ENCODE data around the gene PLA2R1. TPM values are rescaled to one million over a fixed set of nuclear protein-coding genes. Genes with fewer than 3 reads are reported as not detected.

PLA2R1 gene
- total RNA-seq, 1 experiment from 2014 or later = 0.37 TPM

- DNase-seq (ENCODE audit: low read depth) = no peak
- in situ Hi-C loops (cut with HindIII; ENCODE audit: low pct_unique_long_range_greater_than_20kb, low sequenced_read_pairs) = no loop called here
Measured at GRCh38 chr2:159913900-159914299, 148.5 kb downstream of the PLA2R1 start.

DNA sequence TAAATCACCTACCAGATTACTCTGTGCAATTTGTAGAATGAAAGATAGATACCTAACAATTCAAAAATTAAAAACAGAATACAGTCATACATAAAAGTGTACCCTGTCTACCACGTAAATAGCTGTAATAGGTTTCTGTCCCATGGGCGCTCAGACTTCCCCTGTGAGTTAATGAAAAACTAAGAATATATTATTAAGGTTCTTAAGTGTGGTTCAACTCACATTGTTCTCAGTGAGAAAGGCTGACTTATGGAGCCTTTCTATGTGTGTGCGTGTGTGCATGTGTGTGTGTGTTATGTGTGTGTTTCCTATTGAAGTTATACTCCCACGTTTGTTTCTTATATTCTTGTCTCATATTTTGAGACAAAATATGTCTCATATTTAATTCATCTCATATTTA, 149.8 kb downstream of the PLA2R1 start:
- no peak for DNase-seq (ENCODE audit: low read depth)
- in situ Hi-C loops (cut with HindIII; ENCODE audit: low pct_unique_long_range_greater_than_20kb, low sequenced_read_pairs) = no loop called here

- in situ Hi-C loops (cut with HindIII; ENCODE audit: low pct_unique_long_range_greater_than_20kb, low sequenced_read_pairs) = no loop called here
- no peak for DNase-seq (ENCODE audit: low read depth)
Measured at GRCh38 chr2:159910951-159911350, 151.5 kb downstream of the PLA2R1 start.

GRCh38 chr2:159908623-159909022, 153.8 kb downstream of the PLA2R1 start:
- DNase-seq (ENCODE audit: low read depth) = no peak
- in situ Hi-C loops (cut with HindIII; ENCODE audit: low pct_unique_long_range_greater_than_20kb, low sequenced_read_pairs) = no loop called here

GRCh38 chr2:159907909-159908308, 154.5 kb downstream of the PLA2R1 start:
- peak; percentile 21 for DNase-seq (ENCODE audit: low read depth)

GRCh38 chr2:159905926-159906714, 156.3 kb downstream of the PLA2R1 start:
- no peak for DNase-seq (ENCODE audit: low read depth)
- in situ Hi-C loops (cut with HindIII; ENCODE audit: low pct_unique_long_range_greater_than_20kb, low sequenced_read_pairs) = no loop called here

More at GRCh38 chr2:159907909-159908308, 154.5 kb downstream of the PLA2R1 start:
- in situ Hi-C loops (cut with HindIII; ENCODE audit: low pct_unique_long_range_greater_than_20kb, low sequenced_read_pairs) = no loop called here

GRCh38 chr2:159904959-159905305, 157.5 kb downstream of the PLA2R1 start:
- no peak for DNase-seq (ENCODE audit: low read depth)
- in situ Hi-C loops (cut with HindIII; ENCODE audit: low pct_unique_long_range_greater_than_20kb, low sequenced_read_pairs) = no loop called here

DNA sequence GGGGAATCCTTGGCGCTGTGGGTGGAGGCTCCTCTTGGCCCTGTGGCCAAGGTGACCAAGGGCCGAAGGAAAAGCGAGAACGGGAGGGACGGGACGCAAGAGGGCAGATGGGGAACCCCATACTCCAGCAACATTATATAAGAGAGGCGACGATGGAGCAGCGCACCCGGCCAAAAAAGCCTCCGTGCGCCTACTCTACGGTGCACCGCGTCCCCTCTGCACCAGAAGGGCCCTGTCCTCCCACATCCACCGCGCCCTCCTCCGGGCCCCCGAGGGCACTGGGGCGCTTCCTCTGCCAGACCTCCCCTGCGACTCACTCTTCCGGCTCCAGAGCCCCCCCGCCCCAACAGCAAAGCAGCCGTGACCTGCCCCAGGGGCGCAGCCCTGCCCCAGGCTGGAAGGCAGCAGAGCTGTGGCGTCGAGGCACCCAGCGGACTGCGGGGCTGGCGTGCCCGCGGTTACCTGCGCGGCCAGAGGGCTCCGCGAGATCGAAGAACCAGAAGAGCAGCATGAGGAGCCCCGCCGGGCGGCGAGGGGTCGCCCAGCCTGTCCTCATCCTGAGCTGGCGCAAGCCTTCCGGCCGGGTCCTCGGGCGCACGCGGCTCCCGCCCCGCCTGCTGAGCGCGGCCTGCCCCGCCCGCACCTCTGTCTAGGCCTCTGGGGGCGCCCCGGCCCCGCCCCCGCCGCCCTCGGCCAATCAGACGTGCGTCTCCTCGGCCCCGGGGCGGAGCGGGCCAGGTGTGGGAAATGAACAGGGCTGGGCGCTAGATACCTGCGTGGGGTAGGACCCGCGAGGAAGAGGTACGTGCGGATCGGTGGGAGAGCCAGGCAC, 158.1 kb downstream of the PLA2R1 start, which contains the start of gene LY75:
Gene LY75 (minus strand): TSS at position 630 of the 832 bp plus-strand sequence.
- no peak for DNase-seq (ENCODE audit: low read depth)
- in situ Hi-C loops (cut with HindIII; ENCODE audit: low pct_unique_long_range_greater_than_20kb, low sequenced_read_pairs) = no loop called here

- DNase-seq (ENCODE audit: low read depth) = no peak
- in situ Hi-C loops (cut with HindIII; ENCODE audit: low pct_unique_long_range_greater_than_20kb, low sequenced_read_pairs) = no loop called here
Measured at GRCh38 chr2:159903443-159904126, 158.8 kb downstream of the PLA2R1 start.

GRCh38 chr2:159902722-159903121, 159.7 kb downstream of the PLA2R1 start:
- in situ Hi-C loops (cut with HindIII; ENCODE audit: low pct_unique_long_range_greater_than_20kb, low sequenced_read_pairs) = no loop called here
- no peak for DNase-seq (ENCODE audit: low read depth)

DNA sequence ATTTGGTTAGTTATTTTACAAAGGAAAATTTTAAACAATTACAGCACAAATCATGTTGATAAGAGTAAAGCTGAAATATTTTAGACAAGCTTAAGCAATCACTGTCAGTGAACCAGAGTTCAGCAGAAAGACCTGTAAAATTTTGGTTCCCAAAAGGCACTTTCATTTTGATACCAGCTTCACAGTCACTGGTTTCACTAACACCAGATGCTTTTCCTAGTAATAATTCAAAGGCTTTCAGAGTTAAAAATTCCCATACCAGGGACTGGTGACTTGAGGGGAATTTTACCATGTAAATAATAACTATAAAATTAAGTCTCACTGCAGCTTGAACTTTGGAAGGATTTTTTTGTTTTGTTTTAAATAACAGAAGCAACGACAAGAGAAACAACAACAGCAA, 162.1 kb downstream of the PLA2R1 start:
- in situ Hi-C loops (cut with HindIII; ENCODE audit: low pct_unique_long_range_greater_than_20kb, low sequenced_read_pairs) = no loop called here
- DNase-seq (ENCODE audit: low read depth) = no peak

DNA sequence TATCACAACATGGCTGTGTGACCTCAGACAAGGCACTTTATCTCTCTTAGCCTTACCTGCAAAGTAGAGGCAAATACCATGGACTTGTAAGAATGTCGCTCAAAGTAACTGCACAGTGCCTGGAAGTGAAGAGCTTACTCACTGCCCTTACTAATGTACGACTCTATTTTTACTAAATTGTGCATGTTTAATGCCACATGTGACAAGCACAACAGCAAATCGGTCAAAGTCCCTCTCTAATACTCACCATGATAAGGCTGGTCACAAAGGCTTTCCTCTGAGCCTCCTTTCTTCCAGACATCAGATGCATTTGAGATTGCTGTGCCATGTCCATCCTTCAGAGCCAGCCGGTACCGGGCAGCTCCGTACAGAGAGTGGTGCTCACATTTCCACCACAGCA, 164.0 kb downstream of the PLA2R1 start:
- in situ Hi-C loops (cut with HindIII; ENCODE audit: low pct_unique_long_range_greater_than_20kb, low sequenced_read_pairs) = no loop called here

GRCh38 chr2:159897720-159898119, 164.7 kb downstream of the PLA2R1 start:
- no peak for DNase-seq (ENCODE audit: low read depth)
- in situ Hi-C loops (cut with HindIII; ENCODE audit: low pct_unique_long_range_greater_than_20kb, low sequenced_read_pairs) = no loop called here

More for the DNA sequence above, 164.0 kb downstream of the PLA2R1 start:
- no peak for DNase-seq (ENCODE audit: low read depth)

GRCh38 chr2:159897081-159897480, 165.3 kb downstream of the PLA2R1 start:
- DNase-seq (ENCODE audit: low read depth) = no peak
- in situ Hi-C loops (cut with HindIII; ENCODE audit: low pct_unique_long_range_greater_than_20kb, low sequenced_read_pairs) = no loop called here

DNA sequence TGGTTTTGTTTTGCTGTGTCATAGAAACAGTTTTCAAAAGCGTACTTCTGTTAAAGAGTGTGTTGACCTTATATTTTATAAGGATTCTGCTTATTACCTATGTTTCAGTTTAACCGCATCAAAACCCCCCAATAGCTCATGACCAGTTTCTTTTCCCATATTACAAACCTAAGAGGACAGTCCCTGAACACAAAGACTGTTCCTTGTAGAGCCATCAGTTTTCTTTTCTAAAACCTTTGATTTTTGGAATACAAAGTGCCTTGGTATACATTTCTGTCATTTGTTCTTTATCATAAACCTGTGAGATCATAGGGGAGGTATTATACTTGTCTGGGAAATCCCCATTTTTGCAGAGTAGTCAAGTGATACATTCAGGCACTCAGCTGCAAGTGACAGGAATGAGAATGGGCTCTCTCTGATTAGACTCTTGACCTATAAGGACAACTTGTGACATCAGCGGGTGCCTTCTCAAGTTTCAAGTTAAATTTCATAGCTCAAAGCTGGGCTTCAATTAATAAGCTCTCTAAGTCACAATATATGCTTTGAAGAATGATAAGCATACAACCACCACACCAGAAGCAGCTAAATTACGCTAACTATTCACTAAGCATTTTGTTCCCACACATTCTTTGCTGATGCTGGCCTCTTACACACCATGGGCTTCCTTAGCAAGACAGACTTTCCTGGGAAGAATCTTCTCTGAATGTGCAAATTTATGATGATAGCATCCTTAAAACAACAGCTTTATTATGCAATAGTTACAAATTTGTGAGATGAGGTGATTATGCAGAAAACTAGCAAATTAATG, 167.0 kb downstream of the PLA2R1 start:
- no peak for DNase-seq (ENCODE audit: low read depth)
- in situ Hi-C loops (cut with HindIII; ENCODE audit: low pct_unique_long_range_greater_than_20kb, low sequenced_read_pairs) = no loop called here

- DNase-seq (ENCODE audit: low read depth) = no peak
- in situ Hi-C loops (cut with HindIII; ENCODE audit: low pct_unique_long_range_greater_than_20kb, low sequenced_read_pairs) = no loop called here
Measured at GRCh38 chr2:159894145-159894838, 168.1 kb downstream of the PLA2R1 start.

DNA sequence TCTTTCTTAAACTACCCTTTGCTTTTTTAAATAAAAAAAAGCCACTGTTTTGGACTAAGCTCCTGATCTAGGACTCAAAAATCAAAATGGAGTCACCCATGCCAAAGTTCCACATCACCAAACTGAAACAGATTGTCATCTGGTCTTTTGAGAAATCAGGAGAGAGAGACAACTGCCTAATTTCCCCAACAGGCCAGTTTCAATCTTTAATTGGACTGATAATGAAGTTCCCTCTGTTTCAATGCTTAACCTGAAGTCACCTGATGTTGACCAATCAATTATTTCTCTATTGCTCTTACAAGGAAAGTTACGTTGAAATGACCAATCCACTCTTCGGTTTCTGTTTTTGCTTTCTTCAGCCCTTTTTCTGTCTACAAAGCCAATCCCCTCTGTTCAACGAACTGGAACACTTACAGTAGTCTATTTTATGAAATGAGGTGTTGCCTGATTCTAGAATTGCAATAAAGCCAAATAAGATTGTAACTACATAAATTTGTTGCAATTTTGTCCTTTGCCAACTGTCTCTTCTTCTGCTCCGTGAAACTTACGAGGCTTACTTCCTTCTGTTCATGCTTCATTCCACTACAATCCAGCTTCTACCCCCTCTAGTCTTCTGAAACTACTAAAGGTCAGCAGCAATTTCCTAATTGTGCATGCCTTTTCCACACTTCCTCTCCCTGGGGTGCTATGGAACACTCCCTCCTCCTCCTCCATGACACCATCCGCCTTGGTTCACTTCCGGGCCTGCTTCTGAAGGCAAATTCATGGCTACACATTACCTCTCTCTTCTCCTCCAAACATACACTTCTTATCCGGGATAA, 169.2 kb downstream of the PLA2R1 start:
- no peak for DNase-seq (ENCODE audit: low read depth)

More for the DNA sequence above, 169.2 kb downstream of the PLA2R1 start:
- in situ Hi-C loops (cut with HindIII; ENCODE audit: low pct_unique_long_range_greater_than_20kb, low sequenced_read_pairs) = no loop called here

Measured in Caki2 (cell line).